Heart left ventricle (tissue), 16 donors: ENCODE measurements around the gene PHF20. TPM values are rescaled to one million over a fixed set of nuclear protein-coding genes. Genes with fewer than 3 reads are reported as not detected.
A peak's percentile ranks its signal among the peaks of the same experiment; 100 is the strongest.

Experiments used
- ATAC-seq, 4 donors: fragments of 200-7000 bp; cut with Tn5 transposase; one replicate each; pipeline ENCODE4 v1.9.1; 2020 to 2022; ENCODE audit warnings: moderate library complexity in 4 of 4, mild to moderate bottlenecking in 3 of 4, moderate number of reproducible peaks in 1 of 4
- DNase-seq, 5 donors: peaks; one replicate each; pipeline ENCODE4 v3.0.0-alpha.2; 2020
- H3K27ac ChIP-seq, 12 donors: fragments of 200-600 bp; sonication (generic) in 4 of 12; one replicate each; pipeline versions ENCODE4 v1.5.0 to v1.8.0; 2016 to 2022; ENCODE audit warnings: mild to moderate bottlenecking in 2 of 12
- H3K27me3 ChIP-seq, 9 donors: fragments of 200-600 bp; sonication (generic) in 2 of 9; one replicate each; pipeline versions ENCODE4 v1.5.1 to v1.8.0; 2016 to 2022; ENCODE audit warnings: mild to moderate bottlenecking in 3 of 9
- H3K36me3 ChIP-seq, 9 donors: fragments of 200-600 bp; sonication (generic) in 2 of 9; one replicate each; pipeline versions ENCODE4 v1.5.0 to v1.8.0; 2018 to 2022; ENCODE audit warnings: mild to moderate bottlenecking in 2 of 9
- H3K4me1 ChIP-seq, 12 donors: fragments of 200-600 bp; sonication (generic) in 4 of 12; one replicate each; pipeline versions ENCODE4 v1.5.0 to v1.8.0; 2016 to 2022; ENCODE audit warnings: mild to moderate bottlenecking in 3 of 12
- H3K4me3 ChIP-seq, 12 donors: fragments of 200-600 bp; sonication (generic) in 4 of 12; one replicate each; pipeline versions ENCODE4 v1.5.0 to v1.8.0; 2017 to 2022; ENCODE audit warnings: mild to moderate bottlenecking in 9 of 12, moderate library complexity in 4 of 12
- H3K9me3 ChIP-seq, 12 donors: fragments of 200-600 bp; sonication (generic) in 4 of 12; one replicate each; pipeline versions ENCODE4 v1.5.0 to v1.8.0; 2016 to 2022; ENCODE audit warnings: mild to moderate bottlenecking in 1 of 12
- CTCF ChIP-seq, 12 donors: fragments of 200-600 bp; sonication (generic) in 4 of 12; IDR thresholded peaks; one replicate each; pipeline versions ENCODE4 v1.5.0 to v1.8.0; 2018 to 2022; ENCODE audit warnings: antibody characterized with exemption in 12 of 12, mild to moderate bottlenecking in 5 of 12
- POLR2A ChIP-seq, 2 donors: fragments of 450-650 bp; IDR thresholded peaks; one replicate each; pipeline ENCODE4 v1.6.1; 2017; ENCODE audit warnings: antibody characterized with exemption in 2 of 2, mild to moderate bottlenecking in 2 of 2, moderate library complexity in 2 of 2
- WGBS, 4 donors: extraction: QIAGEN DNeasy Blood & Tissue Kit in 2 of 4; methylation state at CpG; one replicate each; pipeline versions ENCODE4 v1.1.5 to v1.1.7; 2013 to 2018; 5-methylcytosine and 5-hydroxymethylcytosine counted together
- intact Hi-C, 10 donors: fragments of 100-400 bp; cut with DNase I; formaldehyde crosslinking; loops; one replicate each; pipeline versions ENCODE4 v1.11.1 to v1.14.2; 2022
- polyA plus RNA-seq, 2 donors: library from polyadenylated mRNA; stranded (reverse); fragments of 200-250 nt; gene quantifications; one replicate each; pipeline ENCODE4 v1.2.3, GENCODE V29; 2013
- total RNA-seq, 9 donors: library from RNA; depleted of rRNA in 2 of 9; stranded (reverse); fragments of >200 nt in 2 of 9; fragmentation: NEBNext Ultra II Directional in 3 of 9; extraction: Animal tissue kit (Norgen Biotek cat#: 25700) in 3 of 9; gene quantifications; one replicate each; pipeline versions ENCODE4 v1.1.0 to v1.2.4, GENCODE V29; 2016 to 2023
- donor health status: ischemic (EF 13 %, LVEDD 7.1; RV severe dilation, severe dysfunction).
- donor health status: healthy with polysubstance abuse.
- donor health status: DM: no; HTN: yes; CAD: no.
- donor health status: DM: no; HTN: no; CAD: no.
- donor health status: ischemic (EF 25% LVEDD 6.9; RV normal size, moderate dysfunction).
- donor health status: ischemic (EF 25% LVEDD 5.7; RV mildly dilated, moderate dysfunction).
- donor health status: healthy.
- donor health status: DM: yes; HTN: yes; CAD: no.
- donor health status: ischemic (EF 35%, LVEDD 5.7; RV mildly dilated, moderate dysfunction).
- donor health status: nonischemic (EF 11% LVEDD 7.7; RV severe dilation, severe dysfunction).
- donor health status: DM: yes; HTN: yes; CAD: no.
- donor health status: PGD.
- donor health status: ischemic (EF 29% LVEDD 5.4; RV normal size, mild dysfunction).
- donor health status: nonischemic (EF 23%, LVEDD 6.1; RV moderate dilation, normal function).

The PHF20 gene
- total and polyA plus RNA-seq, 11 donors: 25.8 to 48.9 (median 36.5) TPM

- H3K27me3 ChIP-seq: no peaks in the 10 kb centered on the region
- ATAC-seq (no peak), DNase-seq (no peak)
- H3K27ac ChIP-seq: peak overlapping the region in 5 of 12 donors; percentile 3 to 45 (median 9)
- 67 to 80% (median 72%) methylated on average over 7 of the region's 7 CpGs for WGBS, 4 donors
- intact Hi-C loops: no loop called here
- H3K36me3 ChIP-seq: peaks cover 0 to 43% (median 15%) of the 10 kb centered on the region in 9 donors
- H3K4me3 ChIP-seq: peak overlapping the region in 1 of 12 donors; percentile 1
- no peak for TF ChIP-seq CTCF (IDR thresholded peaks at IDR 0.05)
- TF ChIP-seq POLR2A (IDR thresholded peaks at IDR 0.05): no peak
- no peaks in the 10 kb centered on the region for H3K9me3 ChIP-seq
- H3K4me1 ChIP-seq: peaks cover 0 to 22% (median 5%) of the 10 kb centered on the region in 12 donors
Observed at GRCh38 chr20:35870541-35871258, 98.9 kb downstream of the PHF20 start.

- intact Hi-C loops: no loop called here
- DNase-seq (peak in 4 of 5 donors; percentile 26 to 56 (median 38)), ATAC-seq (peak in 1 of 4 donors; percentile 23)
- H3K27ac ChIP-seq: peak overlapping the region in 5 of 12 donors; percentile 3 to 45 (median 9)
- H3K36me3 ChIP-seq: peaks cover 0 to 44% (median 14%) of the 10 kb centered on the region in 9 donors
- H3K27me3 ChIP-seq: no peaks in the 10 kb centered on the region
- TF ChIP-seq CTCF (IDR thresholded peaks at IDR 0.05) (no peak), POLR2A (IDR thresholded peaks at IDR 0.05) (no peak)
- H3K9me3 ChIP-seq: no peaks in the 10 kb centered on the region
- peaks cover 0 to 28% (median 9%) of the 10 kb centered on the region in 12 donors for H3K4me1 ChIP-seq
- WGBS, 4 donors: 27 to 46% (median 40%) methylated on average over 5 of the region's 5 CpGs
- H3K4me3 ChIP-seq: peak overlapping the region in 3 of 12 donors; percentile 1 to 19 (median 7)
Observed at GRCh38 chr20:35871259-35871771, 99.5 kb downstream of the PHF20 start.

GRCh38 chr20:35876033-35876320, 104.2 kb downstream of the PHF20 start:
- Histone ChIP-seq H3K9me3 (no peaks in the 10 kb centered on the region), H3K4me3 (no peak overlapping the region), H3K27ac (peak overlapping the region in 5 of 12 donors; percentile 16 to 60 (median 21)), H3K4me1 (peaks cover 0 to 23% (median 10%) of the 10 kb centered on the region in 12 donors), H3K27me3 (no peaks in the 10 kb centered on the region), H3K36me3 (peaks cover 0 to 39% (median 10%) of the 10 kb centered on the region in 9 donors)
- TF ChIP-seq POLR2A (IDR thresholded peaks at IDR 0.05): no peak
- 64 to 76% (median 72%) methylated on average over 3 of the region's 3 CpGs for WGBS, 4 donors
- intact Hi-C loops: no loop called here
- no peak for ATAC-seq
- no peak for DNase-seq

GRCh38 chr20:35877611-35878010, 105.8 kb downstream of the PHF20 start:
- Histone ChIP-seq H3K27me3 (no peaks in the 10 kb centered on the region), H3K4me1 (peaks cover 0 to 17% (median 10%) of the 10 kb centered on the region in 12 donors), H3K4me3 (no peak overlapping the region), H3K9me3 (no peaks in the 10 kb centered on the region), H3K36me3 (peaks cover 0 to 33% (median 4%) of the 10 kb centered on the region in 9 donors), H3K27ac (no peak overlapping the region)
- ATAC-seq: no peak
- WGBS, 4 donors: 92 to 99% (median 95%) methylated on average over 2 of the region's 2 CpGs
- DNase-seq: no peak
- intact Hi-C loops: no loop called here
- no peak for TF ChIP-seq POLR2A (IDR thresholded peaks at IDR 0.05)
- TF ChIP-seq CTCF (IDR thresholded peaks at IDR 0.05): no peak
